ENCODE data around the gene TUBGCP3.

TUBGCP3 gene

DNA sequence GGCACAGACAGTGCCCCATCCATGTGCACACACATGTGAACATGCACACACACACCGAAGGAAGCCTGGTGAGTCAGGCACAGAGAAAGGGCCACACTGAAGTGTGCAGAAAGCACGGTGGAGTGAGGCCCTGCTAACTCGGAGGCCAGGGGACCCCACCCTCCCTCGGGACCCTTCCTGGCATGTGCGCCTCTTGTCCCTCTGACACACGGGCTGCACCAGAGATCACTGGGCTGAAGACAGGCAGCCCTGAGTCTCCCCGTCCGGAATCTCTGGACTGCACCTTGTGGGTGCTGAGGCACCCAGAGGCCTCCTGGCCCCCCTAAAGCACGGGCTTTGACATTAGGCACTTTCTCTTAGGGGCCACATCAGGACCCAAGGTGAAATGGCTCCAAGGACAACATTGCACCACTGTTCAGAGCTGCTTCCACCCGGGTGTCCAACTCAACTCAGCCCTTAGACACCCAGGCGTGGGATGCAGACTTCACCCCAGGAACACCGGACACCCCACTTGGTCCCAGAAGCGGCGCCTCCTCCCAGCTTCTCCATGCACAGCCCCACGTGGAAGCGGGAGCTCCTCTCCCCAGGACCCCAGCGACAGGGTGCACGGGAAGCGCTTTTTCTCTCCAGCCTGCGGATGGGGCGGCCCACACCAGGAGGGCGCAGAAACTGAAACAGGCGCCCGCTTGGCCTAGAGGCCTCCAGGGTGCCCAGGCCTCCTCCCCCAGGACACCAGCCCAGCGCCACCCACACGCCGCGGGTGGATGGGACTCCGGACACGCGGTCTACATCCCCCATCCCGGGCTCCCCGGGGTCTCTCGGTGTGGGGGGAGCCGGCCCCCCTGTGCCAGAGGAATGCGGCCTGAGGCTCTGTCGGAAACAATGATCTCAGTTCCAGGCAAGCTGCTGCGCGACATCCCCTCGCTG, 121.6 kb downstream of the TUBGCP3 start:
- no peak for DNase-seq (ENCODE audit: low read depth in 2 of 2)
- TF ChIP-seq, protein P1, sequence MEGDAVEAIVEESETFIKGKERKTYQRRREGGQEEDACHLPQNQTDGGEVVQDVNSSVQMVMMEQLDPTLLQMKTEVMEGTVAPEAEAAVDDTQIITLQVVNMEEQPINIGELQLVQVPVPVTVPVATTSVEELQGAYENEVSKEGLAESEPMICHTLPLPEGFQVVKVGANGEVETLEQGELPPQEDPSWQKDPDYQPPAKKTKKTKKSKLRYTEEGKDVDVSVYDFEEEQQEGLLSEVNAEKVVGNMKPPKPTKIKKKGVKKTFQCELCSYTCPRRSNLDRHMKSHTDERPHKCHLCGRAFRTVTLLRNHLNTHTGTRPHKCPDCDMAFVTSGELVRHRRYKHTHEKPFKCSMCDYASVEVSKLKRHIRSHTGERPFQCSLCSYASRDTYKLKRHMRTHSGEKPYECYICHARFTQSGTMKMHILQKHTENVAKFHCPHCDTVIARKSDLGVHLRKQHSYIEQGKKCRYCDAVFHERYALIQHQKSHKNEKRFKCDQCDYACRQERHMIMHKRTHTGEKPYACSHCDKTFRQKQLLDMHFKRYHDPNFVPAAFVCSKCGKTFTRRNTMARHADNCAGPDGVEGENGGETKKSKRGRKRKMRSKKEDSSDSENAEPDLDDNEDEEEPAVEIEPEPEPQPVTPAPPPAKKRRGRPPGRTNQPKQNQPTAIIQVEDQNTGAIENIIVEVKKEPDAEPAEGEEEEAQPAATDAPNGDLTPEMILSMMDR (IDR thresholded peaks at IDR 0.05; ENCODE audit: low read depth, low read length): no peak
- H3K4me3 ChIP-seq (replicated peaks in 1 of 2; ENCODE audit: low read depth in 2 of 2, low read length in 2 of 2): no peak overlapping the region

DNA sequence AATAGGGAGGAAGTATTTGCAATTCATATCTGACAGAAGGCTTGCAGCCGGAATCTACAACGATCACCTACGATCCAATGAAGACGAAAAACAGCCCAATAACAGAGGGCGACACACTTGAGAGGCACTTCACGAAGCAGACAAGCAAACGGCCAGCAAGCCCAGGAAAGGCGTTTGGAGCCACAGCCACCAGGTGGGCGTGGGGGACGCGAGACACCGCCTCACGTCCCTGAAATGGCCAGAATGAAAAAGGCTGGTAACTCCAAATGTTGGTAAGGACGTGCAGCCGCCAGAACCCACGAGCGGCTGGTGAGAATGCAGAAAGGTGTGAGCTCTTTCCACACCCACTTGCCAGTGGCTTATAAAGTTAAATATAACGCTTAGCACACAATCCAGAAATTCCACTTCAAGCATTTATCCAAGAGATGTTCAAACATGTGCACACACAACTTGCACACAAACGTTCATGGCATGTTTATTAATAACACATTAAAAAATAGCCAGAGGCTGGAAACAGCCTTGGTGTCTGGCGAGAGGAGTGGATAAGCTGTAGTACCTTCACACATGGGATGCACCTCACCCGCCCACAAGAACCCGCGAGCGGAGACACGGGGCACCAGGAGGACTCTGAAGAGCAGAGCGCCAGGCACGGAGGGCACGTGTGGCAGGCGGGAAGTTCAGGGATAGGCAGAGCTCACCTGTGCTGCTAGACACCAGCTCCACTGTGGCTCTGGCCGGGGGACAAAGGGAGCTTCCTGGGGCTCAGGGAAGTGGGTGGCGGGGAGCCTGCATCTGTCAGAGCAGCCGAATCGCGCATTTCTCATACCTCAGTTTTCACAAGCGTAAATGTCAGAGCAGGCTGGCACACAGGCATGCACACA, 122.5 kb downstream of the TUBGCP3 start:
- no peak for DNase-seq (ENCODE audit: low read depth in 2 of 2)
- H3K4me3 ChIP-seq (replicated peaks in 1 of 2; ENCODE audit: low read depth in 2 of 2, low read length in 2 of 2): no peak overlapping the region
- TF ChIP-seq, protein P1 (IDR thresholded peaks at IDR 0.05; ENCODE audit: low read depth, low read length): no peak

DNA sequence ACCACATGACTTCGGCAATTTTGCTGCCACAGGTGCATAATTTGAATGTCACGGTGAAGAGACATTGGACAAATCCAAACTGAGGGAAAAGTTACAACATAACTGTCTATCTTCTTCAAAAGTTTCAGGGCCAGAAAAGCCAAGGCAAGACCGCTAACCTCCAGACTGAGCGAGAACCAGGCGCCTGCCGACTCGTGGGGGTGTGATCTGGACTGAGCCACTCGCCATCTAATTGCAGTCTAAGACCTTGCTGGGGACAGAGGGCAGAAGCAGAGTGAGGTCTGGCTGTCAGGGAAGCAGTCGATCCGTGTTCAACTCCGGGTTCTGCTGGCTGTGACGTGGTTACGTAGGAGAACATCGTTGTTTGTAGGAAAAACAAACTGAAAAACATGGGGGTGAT, 123.2 kb downstream of the TUBGCP3 start:
- no peak for DNase-seq (ENCODE audit: low read depth in 2 of 2)
- H3K4me3 ChIP-seq (replicated peaks in 1 of 2; ENCODE audit: low read depth in 2 of 2, low read length in 2 of 2): no peak overlapping the region
- TF ChIP-seq, protein P1 (IDR thresholded peaks at IDR 0.05; ENCODE audit: low read depth, low read length): no peak

DNA sequence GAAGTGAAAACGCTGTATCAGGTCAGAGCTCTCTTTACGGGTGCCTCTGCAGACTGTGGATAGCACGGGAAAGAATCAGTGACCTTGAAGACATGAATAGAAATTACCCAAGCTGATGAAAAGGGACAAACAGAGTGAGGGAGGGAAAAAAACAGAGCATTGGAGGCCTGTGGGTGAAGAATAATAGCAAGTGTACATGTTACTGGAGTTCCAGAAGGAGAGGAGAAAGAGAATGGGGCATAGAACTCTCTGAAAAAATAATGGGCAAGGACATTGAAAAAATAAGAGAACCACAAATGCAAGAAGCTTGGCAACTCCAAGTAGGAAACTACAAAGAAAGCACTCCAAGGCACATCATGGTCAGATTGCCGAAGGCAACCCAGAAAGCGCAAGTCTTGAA, 125.5 kb downstream of the TUBGCP3 start:
- TF ChIP-seq, protein P1 (IDR thresholded peaks at IDR 0.05; ENCODE audit: low read depth, low read length): no peak

DNA sequence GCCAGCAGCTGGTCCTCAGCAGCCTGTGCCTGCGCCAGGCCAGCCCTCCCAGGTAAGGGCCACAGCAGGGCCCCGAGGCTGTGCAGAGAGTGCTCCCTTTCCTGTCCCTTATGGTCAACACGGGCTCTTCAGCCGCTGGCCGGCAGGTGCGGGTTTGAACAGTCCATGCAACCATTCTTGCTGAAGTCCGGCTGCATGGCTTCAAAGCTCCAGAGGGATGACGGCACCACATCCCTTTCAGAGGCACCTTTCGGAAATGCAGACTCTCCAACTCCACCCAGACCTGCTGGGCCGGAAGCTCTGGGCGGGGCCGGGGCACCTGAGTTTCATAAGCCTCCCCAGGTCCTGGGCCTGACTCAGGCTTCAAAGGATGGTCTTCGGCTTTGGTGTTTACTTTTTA, 130.5 kb downstream of the TUBGCP3 start:
- no peak overlapping the region for H3K4me3 ChIP-seq (replicated peaks in 1 of 2; ENCODE audit: low read depth in 2 of 2, low read length in 2 of 2)
- TF ChIP-seq, protein P1 (IDR thresholded peaks at IDR 0.05; ENCODE audit: low read depth, low read length): no peak
- DNase-seq (ENCODE audit: low read depth in 2 of 2): no peak

More for the DNA sequence above, 125.5 kb downstream of the TUBGCP3 start:
- H3K4me3 ChIP-seq (replicated peaks in 1 of 2; ENCODE audit: low read depth in 2 of 2, low read length in 2 of 2): no peak overlapping the region
- DNase-seq (ENCODE audit: low read depth in 2 of 2): no peak

DNA sequence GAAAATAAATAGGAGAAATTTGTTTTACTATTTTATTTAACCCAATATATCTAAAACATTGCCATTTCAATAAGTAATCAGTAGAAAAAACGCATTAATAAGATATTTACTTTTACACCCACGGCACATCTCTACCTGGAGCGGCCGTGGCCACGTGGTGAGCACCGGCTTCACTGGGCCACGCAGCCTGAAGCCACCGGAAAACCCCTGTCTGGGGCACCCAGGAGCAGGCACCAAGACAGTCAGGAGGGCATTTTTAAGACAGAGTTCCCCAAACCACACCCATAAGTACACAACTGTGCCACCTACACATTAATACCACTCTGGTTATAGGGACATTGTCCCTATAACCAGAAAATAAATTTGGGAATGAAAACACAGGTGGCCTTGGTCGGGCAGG, 130.9 kb downstream of the TUBGCP3 start:
- no peak overlapping the region for H3K4me3 ChIP-seq (replicated peaks in 1 of 2; ENCODE audit: low read depth in 2 of 2, low read length in 2 of 2)
- DNase-seq (ENCODE audit: low read depth in 2 of 2): no peak

More for the DNA sequence above, 130.9 kb downstream of the TUBGCP3 start:
- TF ChIP-seq, protein P1 (IDR thresholded peaks at IDR 0.05; ENCODE audit: low read depth, low read length): no peak

Data from cardiac fibroblast (primary cell).